Ramos (cell line): ENCODE data around the gene CPA3.

Experiments
- in situ Hi-C: fragments of 300-500 bp; cut with MboI; formaldehyde crosslinking; loops from one replicate; pipeline ENCODE4 v1.14.3; 2022; ENCODE audit warnings: low sequenced_read_pairs; ENCODE audit not compliant: unreplicated experiment

The CPA3 gene

GRCh38 chr3:148865049-148865448 is at the start of gene CPA3:
TSS of gene CPA3 (plus strand) at chr3:148865296. CDS start at chr3:148865308, 12 bp downstream.
- in situ Hi-C loops = loop anchor here (10.0 kb wide), 1 partner anchor 410 kb away; no protein-coding TSS in a partner anchor

- in situ Hi-C loops = no loop called here
Observed at GRCh38 chr3:148815316-148816110, 49.6 kb upstream of the CPA3 start.

GRCh38 chr3:148816427-148816826 is 48.7 kb upstream of the CPA3 start:
- in situ Hi-C loops = no loop called here

GRCh38 chr3:148816981-148817525 is 48.0 kb upstream of the CPA3 start:
- in situ Hi-C loops = no loop called here

- in situ Hi-C loops = no loop called here
Observed at GRCh38 chr3:148820361-148821245, 44.5 kb upstream of the CPA3 start.

GRCh38 chr3:148823026-148823425 is 42.1 kb upstream of the CPA3 start:
- in situ Hi-C loops = no loop called here

- in situ Hi-C loops = no loop called here
Observed at GRCh38 chr3:148825476-148825875, 39.6 kb upstream of the CPA3 start.

- in situ Hi-C loops = no loop called here
Observed at GRCh38 chr3:148827585-148827984, 37.5 kb upstream of the CPA3 start, which contains the start of gene CPB1. TSS of gene CPB1 (plus strand) at chr3:148827811. CDS start at chr3:148827824, 13 bp downstream.

- in situ Hi-C loops = no loop called here
Observed at GRCh38 chr3:148828136-148828690, 36.9 kb upstream of the CPA3 start.

GRCh38 chr3:148829926-148830325 is 35.2 kb upstream of the CPA3 start:
- in situ Hi-C loops = no loop called here

GRCh38 chr3:148833223-148833622 is 31.9 kb upstream of the CPA3 start:
- in situ Hi-C loops = no loop called here

- in situ Hi-C loops = no loop called here
Observed at GRCh38 chr3:148839805-148840204, 25.3 kb upstream of the CPA3 start.

- in situ Hi-C loops = no loop called here
Observed at GRCh38 chr3:148840451-148840850, 24.6 kb upstream of the CPA3 start.

- in situ Hi-C loops = no loop called here
Observed at GRCh38 chr3:148845756-148846395, 19.2 kb upstream of the CPA3 start.

GRCh38 chr3:148847351-148847750 is 17.7 kb upstream of the CPA3 start:
- in situ Hi-C loops = no loop called here

GRCh38 chr3:148848410-148848809 is 16.7 kb upstream of the CPA3 start:
- in situ Hi-C loops = no loop called here

GRCh38 chr3:148852271-148852992 is 12.7 kb upstream of the CPA3 start:
- in situ Hi-C loops = no loop called here

GRCh38 chr3:148853076-148853475 is 12.0 kb upstream of the CPA3 start:
- in situ Hi-C loops = no loop called here

- in situ Hi-C loops = no loop called here
Observed at GRCh38 chr3:148854061-148854460, 11.0 kb upstream of the CPA3 start.
